HG03175 (cell line): Measurements from ENCODE around the gene RTN4.
A peak's percentile ranks its signal among the peaks of the same experiment; 100 is the strongest.

Experiments used
- ATAC-seq: cut with Tn5 transposase; IDR thresholded peaks from one replicate; pipeline ENCODE4 v1.9.1; 2021; ENCODE audit warnings: mild to moderate bottlenecking, moderate library complexity; ENCODE audit not compliant: unreplicated experiment

The RTN4 gene

GRCh38 chr2:55045780-55046179, 4.5 kb downstream of the RTN4 start:
- no peak for ATAC-seq

- ATAC-seq, result no peak
Measured at GRCh38 chr2:55043841-55044240, 6.4 kb downstream of the RTN4 start.

GRCh38 chr2:55038428-55038827, 11.8 kb downstream of the RTN4 start:
- ATAC-seq, result no peak

DNA sequence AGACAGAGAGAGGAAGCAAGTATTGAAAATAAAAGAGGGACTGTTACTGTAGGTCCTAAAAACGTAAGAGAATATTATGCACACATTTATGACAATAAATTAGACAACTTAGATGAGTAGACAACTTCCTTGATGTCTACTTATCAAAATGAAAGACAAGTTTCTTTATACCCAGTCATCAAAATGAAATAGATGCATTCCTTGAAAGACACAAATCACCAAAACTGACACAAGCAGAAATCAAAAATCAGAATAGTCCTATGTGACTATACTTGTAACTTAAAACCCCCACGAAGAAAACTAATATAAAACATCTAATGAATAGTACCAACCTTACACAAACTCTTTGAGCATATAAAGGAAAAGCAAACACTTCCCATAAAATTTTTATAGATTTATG, 14.5 kb downstream of the RTN4 start:
- ATAC-seq, result no peak

- ATAC-seq, result no peak
Measured at GRCh38 chr2:55033921-55034320, 16.3 kb downstream of the RTN4 start.

DNA sequence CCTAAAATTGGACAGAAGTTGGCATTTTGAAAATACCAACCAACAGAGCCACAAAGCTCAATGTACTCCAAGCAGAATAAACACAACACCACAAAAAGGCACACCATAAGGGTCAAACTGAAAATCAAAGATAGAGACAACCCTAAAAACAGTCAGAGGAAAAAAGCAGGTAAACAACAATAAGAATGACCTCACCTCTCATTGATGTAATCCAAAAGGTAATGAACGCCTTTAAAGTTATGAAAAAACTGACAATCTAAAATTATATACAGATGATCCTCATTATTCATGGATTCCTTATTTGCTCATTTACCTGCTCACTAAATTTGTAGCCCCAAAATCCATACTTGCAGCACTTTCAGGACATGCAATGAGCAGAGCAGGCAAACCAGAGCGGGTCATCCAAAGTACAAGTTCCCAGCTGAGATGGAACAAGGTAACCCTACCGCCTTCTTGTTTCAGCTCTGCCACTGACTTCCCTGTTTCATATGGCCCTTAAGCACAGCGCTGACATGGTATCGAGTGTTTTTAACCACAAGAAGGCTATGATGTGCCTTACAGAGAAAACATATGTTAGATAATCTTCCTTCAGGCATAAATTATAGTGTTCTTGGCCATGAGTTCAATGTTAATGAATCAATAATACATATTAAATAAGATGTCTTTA, 17.0 kb downstream of the RTN4 start:
- peak; percentile 97 for ATAC-seq

DNA sequence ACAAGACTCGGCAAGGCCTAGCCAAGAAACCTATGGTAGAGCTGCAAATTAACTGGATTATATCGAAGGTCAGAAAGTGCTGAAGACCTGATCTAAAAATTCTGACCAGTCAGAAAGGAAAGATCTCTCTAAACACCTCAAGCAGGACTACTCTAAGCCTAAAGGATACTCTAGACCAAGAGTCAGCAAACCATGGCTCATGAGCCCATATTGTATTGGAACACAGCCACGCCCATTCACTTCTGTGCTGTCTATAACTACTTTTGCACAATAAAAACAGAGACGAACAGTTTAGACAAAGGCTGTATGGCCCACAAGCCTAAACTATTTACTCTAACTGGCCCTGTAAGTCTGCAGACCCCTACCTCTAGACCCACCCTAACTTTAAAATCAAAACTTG, 18.7 kb downstream of the RTN4 start:
- no peak for ATAC-seq

- no peak for ATAC-seq
Measured at GRCh38 chr2:55030766-55031165, 19.5 kb downstream of the RTN4 start.

- ATAC-seq, result no peak
Measured at GRCh38 chr2:55029098-55029497, 21.2 kb downstream of the RTN4 start.

- no peak for ATAC-seq
Measured at GRCh38 chr2:55027226-55027625, 23.0 kb downstream of the RTN4 start.

DNA sequence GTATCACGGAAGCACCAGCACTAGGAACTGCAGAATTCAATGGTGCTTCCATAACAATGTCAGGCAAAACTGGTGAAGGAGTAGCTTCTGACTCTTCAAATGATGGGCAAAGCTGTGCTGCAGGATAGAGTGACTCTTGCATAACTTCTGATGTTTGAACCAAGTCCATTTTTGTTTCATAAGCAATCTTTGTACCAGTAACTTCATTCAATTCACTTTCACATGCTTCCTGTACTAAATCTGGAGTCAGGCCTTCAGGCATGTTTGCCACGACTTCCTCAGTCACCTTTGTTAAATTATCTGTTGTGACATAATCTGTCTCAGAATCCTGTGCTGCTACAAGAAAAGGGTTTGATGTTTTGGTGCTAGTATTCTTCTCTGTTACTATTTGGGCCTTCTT, 24.0 kb downstream of the RTN4 start:
- no peak for ATAC-seq

- ATAC-seq, result no peak
Measured at GRCh38 chr2:55025627-55026026, 24.6 kb downstream of the RTN4 start.

- ATAC-seq, result no peak
Measured at GRCh38 chr2:55025082-55025481, 25.2 kb downstream of the RTN4 start.

- no peak for ATAC-seq
Measured at GRCh38 chr2:55022476-55022875, 27.8 kb downstream of the RTN4 start.

DNA sequence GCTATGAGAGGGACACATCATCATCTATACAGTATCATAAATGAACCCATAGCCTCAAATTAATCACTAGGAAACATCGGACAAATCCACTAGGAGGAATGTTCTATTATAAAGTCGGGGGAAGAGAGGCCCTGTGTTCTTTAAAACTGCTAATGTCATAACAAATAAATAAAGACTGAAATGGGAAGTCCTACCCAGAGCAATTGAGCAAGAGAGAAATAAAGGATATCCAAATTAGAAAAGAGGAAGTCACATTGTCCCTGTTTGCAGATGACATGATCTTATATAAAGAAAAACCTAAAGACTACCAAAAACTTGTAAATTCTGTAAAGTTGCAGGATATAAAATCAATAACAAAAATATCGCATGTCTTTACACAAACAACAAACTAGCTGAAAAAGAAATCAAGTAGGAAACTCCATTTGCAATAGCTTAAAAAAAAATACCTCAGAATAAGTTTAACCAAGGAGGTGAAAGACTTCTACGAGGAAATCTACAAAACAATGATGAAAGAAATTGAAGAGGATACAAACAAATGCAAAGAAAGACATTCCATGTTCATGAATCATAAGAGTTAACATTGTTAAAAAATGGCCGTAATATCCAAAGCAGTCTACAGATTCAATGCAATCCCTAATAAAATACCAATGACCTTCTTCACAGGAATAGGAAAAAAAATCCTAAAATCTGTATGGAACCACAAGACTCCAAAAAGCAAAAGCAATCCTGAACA, 30.6 kb downstream of the RTN4 start:
- no peak for ATAC-seq

- no peak for ATAC-seq
Measured at GRCh38 chr2:55018619-55019018, 31.6 kb downstream of the RTN4 start.

DNA sequence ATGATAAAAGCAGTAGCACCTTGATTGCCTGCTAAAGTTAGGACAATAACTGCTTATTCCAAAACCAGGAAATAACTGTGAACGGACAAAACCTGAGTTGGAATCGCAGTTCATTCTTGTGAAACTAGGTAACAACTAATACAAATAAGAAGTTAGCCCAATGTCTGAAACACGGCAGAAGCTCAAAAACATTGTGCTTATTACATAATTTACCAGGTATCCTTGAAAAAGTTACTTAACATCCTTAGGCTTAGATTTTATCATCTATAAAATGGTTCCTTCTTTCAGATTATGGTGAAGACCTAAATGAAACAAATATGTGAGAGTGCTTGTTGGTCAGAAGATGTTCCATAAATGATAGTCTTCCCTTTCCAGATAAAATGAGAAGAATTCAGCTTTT, 32.4 kb downstream of the RTN4 start:
- no peak for ATAC-seq

- ATAC-seq, result no peak
Measured at GRCh38 chr2:55017428-55017827, 32.8 kb downstream of the RTN4 start.

- ATAC-seq, result no peak
Measured at GRCh38 chr2:55014962-55015939, 35.0 kb downstream of the RTN4 start.

DNA sequence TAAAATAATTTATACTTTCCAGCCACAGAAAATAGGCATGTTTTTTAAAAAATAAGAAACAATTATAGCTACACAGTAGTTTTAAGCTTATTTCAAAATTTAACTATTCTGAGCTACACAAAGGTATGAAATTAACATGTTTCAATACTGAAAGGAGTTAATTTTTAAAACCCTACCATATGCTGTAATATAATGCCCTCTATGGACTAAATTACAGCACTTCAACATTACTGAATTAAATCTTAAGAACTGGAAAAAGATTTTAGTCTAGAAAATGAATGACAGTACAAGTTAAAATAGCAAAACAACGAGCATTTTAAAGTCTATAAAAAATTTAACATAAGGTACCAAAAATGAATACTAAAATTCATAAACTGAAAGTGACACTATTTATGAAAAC, 36.3 kb downstream of the RTN4 start:
- ATAC-seq, result no peak

GRCh38 chr2:55012672-55013484, 37.4 kb downstream of the RTN4 start:
- no peak for ATAC-seq
